BE2C (cell line): ENCODE results near the gene PIGS.
"Not testable (repeated sequence)": the region's sequence is repeated elsewhere in the genome, so short reads cannot be mapped to it uniquely, and the experiment has no call there.

ENCODE experiments used
- DNase-seq: peaks from one replicate; pipeline ENCODE4 v3.0.0-alpha.2; 2020
- H3K27me3 ChIP-seq: fragments of 250-450 bp; sonication (Bioruptor Pico); 2 replicates; pipeline ENCODE4 v1.5.1; 2020; ENCODE audit warnings: mild to moderate bottlenecking
- H3K36me3 ChIP-seq: fragments of 250-450 bp; sonication (Bioruptor Pico); 2 replicates; pipeline ENCODE4 v1.5.1; 2020; ENCODE audit warnings: mild to moderate bottlenecking
- H3K4me1 ChIP-seq: fragments of 250-450 bp; sonication (Bioruptor Pico); 2 replicates; pipeline ENCODE4 v1.5.1; 2020
- H3K4me3 ChIP-seq: 2 replicates; pipeline ENCODE4 v1.5.1; 2011; ENCODE audit warnings: low read depth, low read length
- H3K9me3 ChIP-seq: fragments of 250-450 bp; sonication (Bioruptor Pico); 2 replicates; pipeline ENCODE4 v1.5.1; 2020
- CTCF ChIP-seq: IDR thresholded peaks from 2 replicates; pipeline ENCODE4 v1.5.1; 2012; ENCODE audit warnings: mild to moderate bottlenecking, low read depth, low read length

The PIGS gene

DNA sequence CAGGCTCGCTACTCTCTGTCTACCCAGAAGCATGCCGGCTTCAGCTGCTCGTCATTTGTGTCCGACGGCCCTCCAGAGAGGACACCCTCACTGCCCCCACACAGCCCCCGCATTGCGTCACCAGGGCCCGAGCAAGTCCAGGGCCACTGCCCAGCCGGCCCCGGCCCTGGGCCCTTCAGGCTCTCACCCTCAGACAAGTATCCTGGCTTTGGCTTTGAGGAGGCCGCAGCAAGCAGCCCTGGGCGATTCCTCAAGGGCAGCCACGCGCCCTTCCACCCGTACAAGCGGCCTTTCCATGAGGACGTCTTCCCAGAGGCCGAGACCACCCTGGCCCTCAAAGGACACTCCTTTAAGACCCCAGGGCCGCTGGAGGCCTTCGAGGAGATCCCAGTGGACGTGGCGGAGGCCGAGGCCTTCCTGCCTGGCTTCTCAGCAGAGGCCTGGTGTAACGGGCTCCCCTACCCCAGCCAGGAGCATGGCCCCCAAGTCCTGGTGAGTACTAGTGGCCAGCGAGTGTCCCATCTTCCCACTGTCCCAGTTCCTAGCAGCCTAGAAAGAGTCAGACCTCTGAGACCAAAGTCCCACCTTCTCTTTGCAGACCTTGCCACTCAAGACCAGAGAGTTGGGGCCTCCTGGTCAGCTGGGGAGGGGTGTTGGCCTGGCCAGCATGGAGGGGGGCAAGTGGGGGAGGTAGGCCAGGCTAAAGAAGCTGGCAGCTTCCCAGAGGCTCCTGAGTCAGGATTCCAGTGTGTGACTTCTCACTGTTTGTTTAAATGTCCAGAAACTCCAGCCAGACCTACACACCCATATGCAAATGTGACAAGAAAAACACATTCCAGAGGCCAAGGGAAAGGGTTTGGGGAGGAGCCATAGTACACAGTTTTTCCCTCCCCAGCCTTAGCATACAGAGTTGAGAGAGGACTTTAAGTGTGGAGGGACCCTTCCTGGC lies 46.6 kb downstream of the PIGS start:
- H3K4me3 ChIP-seq: no peak overlapping the region
- no peak for DNase-seq
- H3K27me3 ChIP-seq: no peaks in the 10 kb centered on the region
- H3K4me1 ChIP-seq: no peaks in the 10 kb centered on the region
- TF ChIP-seq CTCF: no peak
- H3K36me3 ChIP-seq: no peaks in the 10 kb centered on the region
- H3K9me3 ChIP-seq: no peaks in the 10 kb centered on the region

- no peak for DNase-seq
- H3K36me3 ChIP-seq: no peaks in the 10 kb centered on the region
- H3K4me1 ChIP-seq: no peaks in the 10 kb centered on the region
Measured at GRCh38 chr17:28523876-28524275, 47.4 kb downstream of the PIGS start.

DNA sequence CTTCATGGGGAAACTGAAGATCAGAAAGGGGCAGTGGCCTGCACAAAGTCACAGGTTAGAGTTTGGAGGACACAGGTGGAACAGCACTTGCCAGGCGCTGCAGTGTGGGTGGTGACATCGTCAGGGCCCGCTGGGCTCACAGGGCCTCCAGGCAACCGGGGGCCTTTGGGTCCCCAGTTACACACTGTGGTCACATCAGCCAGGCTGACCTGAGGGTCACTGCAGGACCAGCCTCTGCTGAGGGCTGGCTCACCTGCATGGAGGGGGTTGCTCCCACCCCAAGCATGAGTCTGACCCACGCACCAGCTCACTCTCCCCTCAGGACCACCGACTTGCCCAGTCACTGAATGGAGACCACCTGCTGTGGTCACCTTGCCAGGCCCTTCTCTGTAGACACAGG lies 48.1 kb downstream of the PIGS start:
- H3K9me3 ChIP-seq: no peaks in the 10 kb centered on the region
- no peak overlapping the region for H3K4me3 ChIP-seq
- no peaks in the 10 kb centered on the region for H3K36me3 ChIP-seq
- no peak for DNase-seq
- no peaks in the 10 kb centered on the region for H3K27me3 ChIP-seq
- no peak for TF ChIP-seq CTCF
- H3K4me1 ChIP-seq: no peaks in the 10 kb centered on the region

More at GRCh38 chr17:28523876-28524275, 47.4 kb downstream of the PIGS start:
- Histone ChIP-seq H3K4me3 (no peak overlapping the region), H3K9me3 (no peaks in the 10 kb centered on the region), H3K27me3 (no peaks in the 10 kb centered on the region)
- TF ChIP-seq CTCF: no peak

- H3K27me3 ChIP-seq, H3K4me1 ChIP-seq, H3K4me3 ChIP-seq, H3K36me3 ChIP-seq, H3K9me3 ChIP-seq, DNase-seq: not testable (repeated sequence)
Measured at GRCh38 chr17:28522281-28522680, 49.0 kb downstream of the PIGS start.

DNA sequence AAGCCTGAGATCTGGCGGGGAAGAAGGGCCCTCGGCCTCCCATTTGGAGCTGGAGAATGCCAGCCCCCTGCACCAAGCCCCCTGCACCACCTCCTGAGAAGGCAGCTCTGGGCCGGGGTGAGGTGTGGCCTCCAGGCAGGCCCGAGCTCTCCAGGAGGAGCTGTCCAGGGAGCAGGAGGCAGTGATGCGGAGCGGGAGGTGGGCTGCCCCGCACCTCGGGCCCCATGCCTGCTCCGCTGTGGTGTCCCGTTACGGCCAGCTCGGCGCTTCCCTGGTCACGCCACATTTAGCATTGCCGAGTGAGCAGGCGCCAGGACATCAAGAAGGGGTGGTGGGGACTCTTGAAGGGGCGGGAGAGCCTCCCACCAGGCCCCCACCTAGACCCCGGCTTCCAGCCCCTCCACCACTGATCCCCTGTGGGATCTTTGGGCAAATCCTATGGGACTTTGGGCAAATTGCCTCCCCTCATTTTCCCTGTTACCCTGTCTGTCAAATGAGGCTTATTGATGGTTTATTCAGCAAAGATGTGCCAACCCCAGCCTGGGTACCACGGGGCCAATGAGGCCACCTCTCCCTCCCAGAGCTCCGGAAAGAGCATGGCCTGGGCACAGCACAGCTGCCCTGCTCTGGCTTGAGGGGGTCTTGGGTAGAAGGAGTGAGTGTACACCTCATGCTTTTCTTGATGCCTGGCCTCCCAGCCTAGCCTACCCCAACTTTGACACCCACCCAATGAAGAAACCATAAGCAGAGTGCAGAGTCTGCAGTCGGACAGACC lies 49.8 kb downstream of the PIGS start:
- H3K4me1 ChIP-seq: no peaks in the 10 kb centered on the region
- TF ChIP-seq CTCF: no peak
- H3K9me3 ChIP-seq: no peaks in the 10 kb centered on the region
- H3K36me3 ChIP-seq: no peaks in the 10 kb centered on the region
- H3K27me3 ChIP-seq: no peaks in the 10 kb centered on the region
- no peak overlapping the region for H3K4me3 ChIP-seq
- no peak for DNase-seq

DNA sequence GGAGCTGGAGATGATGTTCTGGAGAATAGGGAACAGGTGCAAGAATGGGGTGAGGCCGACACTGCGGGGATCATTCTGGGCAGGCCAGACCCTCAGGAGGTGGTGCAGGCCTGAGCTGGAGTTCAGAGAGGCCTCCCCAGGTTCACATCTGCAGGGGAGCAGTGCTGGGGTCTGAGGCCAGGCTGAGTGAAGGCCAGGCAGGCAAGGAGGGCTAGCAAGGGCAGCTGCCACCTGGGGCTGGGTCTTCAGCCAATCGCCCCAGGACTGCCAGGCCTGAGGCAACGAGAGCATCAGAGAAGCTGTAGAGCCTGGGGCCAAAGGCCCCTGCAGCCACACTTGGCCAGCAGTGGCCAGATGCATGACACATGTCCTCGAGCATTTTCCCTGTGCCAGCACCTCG lies 50.6 kb downstream of the PIGS start:
- DNase-seq: no peak
- Histone ChIP-seq H3K27me3 (no peaks in the 10 kb centered on the region), H3K9me3 (no peaks in the 10 kb centered on the region), H3K4me3 (no peak overlapping the region), H3K4me1 (no peaks in the 10 kb centered on the region), H3K36me3 (no peaks in the 10 kb centered on the region)
- TF ChIP-seq CTCF: no peak
